Measurements from ENCODE around the gene ZSCAN26.

DNA sequence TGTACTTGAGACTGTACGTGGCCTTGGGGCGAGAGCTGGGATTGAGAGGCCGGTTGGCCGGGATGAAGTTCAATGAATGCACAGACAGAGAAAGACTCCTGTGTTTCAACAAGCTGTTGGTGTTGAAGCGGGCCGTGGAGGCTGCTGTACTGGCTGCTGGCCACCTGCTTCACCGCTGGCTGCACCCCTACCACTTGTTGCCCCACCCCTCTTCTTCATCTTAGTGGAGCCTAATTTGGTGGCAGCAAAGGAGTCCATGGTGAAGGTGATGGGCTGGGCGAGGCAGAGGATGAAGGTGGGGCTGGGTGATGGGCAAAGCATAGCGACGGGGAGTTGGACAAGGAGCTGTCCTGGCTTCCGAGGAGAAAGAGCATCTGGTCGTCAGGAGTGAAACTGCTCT, 49.1 kb upstream of the ZSCAN26 start:
- TF ChIP-seq, protein P1, sequence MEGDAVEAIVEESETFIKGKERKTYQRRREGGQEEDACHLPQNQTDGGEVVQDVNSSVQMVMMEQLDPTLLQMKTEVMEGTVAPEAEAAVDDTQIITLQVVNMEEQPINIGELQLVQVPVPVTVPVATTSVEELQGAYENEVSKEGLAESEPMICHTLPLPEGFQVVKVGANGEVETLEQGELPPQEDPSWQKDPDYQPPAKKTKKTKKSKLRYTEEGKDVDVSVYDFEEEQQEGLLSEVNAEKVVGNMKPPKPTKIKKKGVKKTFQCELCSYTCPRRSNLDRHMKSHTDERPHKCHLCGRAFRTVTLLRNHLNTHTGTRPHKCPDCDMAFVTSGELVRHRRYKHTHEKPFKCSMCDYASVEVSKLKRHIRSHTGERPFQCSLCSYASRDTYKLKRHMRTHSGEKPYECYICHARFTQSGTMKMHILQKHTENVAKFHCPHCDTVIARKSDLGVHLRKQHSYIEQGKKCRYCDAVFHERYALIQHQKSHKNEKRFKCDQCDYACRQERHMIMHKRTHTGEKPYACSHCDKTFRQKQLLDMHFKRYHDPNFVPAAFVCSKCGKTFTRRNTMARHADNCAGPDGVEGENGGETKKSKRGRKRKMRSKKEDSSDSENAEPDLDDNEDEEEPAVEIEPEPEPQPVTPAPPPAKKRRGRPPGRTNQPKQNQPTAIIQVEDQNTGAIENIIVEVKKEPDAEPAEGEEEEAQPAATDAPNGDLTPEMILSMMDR (conservative IDR thresholded peaks at IDR 0.05; ENCODE audit: low read length), result no peak
- TF ChIP-seq EZH2phosphoT487 (IDR thresholded peaks at IDR 0.05; ENCODE audit: borderline replicate concordance), result no peak
